Endometrial microvascular endothelial cells (primary cell): ENCODE results near the gene ITGB5. TPM values are rescaled to one million over a fixed set of nuclear protein-coding genes. Genes with fewer than 3 reads are reported as not detected.
"Not testable (repeated sequence)": the region's sequence is repeated elsewhere in the genome, so short reads cannot be mapped to it uniquely, and the experiment has no call there.

Experiments used
- in situ Hi-C: cut with HindIII; loops from 2 replicates; pipeline ENCODE4 v1.10.0; 2017; ENCODE audit warnings: low sequenced_read_pairs, low pct_unique_long_range_greater_than_20kb; ENCODE audit errors: inconsistent ontology term
- total RNA-seq: library from RNA; depleted of rRNA; stranded (reverse); fragments of >200 nt; gene quantifications from one replicate; pipeline ENCODE4 v1.2.3, GENCODE V29; 2015; ENCODE audit errors: inconsistent ontology term

ITGB5 gene
- total RNA-seq, 1 donor from 2014 or later: 304 TPM

- in situ Hi-C loops: loop anchor here (10.0 kb wide), 1 partner anchor 128 kb away; no protein-coding TSS in a partner anchor
Observed at GRCh38 chr3:124767264-124767663, 119.9 kb downstream of the ITGB5 start.

DNA sequence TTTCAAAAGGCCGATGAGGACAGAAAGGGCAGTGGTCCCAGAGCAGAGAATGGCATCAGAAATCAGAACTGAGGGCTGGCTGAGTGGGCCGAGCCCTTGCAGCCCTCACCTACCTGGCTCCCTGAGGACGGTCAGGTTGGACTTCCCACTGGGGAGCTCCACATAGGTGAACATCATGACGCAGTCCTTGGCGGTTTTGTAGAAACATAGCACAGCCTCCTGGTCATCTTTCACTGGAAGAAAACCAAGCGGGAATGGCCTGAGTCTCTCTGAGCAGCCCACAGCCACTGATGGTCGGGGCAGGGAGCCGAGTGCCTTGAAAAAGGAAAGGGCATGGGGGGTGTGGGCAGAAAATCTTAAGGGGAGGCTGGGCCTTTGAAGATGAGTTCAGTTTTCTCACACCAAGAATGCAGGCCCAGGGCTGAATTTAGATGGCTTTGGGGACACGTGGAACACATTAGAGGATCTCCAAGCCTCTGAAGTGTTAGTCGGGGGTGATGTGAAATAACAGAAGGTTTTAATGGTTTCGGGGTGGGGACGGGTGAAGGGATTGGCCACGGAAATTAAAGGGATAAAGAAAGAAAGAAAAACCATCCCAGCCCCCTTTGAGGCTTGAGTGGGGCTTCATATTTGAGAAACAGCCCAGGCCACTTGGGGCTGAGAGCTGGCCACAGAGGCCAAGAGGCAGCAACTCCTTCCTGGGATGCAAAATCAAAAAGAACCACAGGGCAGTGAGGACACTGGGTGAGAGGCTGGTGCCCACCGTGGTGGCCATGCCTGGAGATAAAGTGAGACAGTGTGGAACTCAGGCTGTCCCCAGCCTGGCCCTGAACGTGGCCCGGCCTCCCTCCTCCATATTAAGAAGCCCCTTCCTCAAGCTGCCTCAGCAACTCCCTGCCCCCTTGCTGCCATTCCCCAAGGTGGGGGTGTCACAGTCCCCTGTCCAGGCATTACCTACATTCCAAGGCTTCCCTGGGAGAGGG lies 120.8 kb downstream of the ITGB5 start:
- in situ Hi-C loops: loop anchor here (10.0 kb wide), 1 partner anchor 128 kb away; no protein-coding TSS in a partner anchor

DNA sequence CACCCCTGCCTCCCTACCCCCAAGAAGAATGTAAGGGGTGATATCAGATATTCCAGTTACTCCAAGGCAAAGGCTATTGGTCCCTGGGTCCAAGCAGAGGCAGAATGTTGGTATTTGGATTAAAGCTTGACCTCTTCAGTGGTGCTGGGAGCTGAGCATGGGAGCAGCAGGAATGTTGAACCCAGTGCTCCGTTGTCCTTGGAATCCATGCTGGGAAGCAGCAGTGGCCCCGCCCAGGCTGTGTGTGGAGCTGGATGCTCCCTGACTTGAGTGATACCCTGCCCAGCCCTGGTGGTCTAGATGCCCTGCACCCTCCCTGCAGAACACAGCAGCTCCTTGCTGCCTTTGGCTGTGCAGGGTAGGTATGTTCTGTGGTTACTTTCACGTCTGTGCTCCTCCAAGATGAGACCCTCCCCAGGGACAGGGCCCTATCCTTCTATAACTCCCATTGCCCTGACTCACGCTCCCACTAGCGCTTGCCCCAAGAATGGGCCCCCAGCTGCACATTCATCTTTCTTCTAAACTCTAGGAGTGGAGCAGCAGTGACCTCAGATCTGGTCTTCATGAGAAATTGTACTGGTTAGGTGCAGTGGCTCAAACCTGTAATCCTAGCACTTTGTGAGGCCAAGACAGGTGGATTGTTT lies 121.8 kb downstream of the ITGB5 start:
- in situ Hi-C loops: loop anchor here (10.0 kb wide), 1 partner anchor 129 kb away; no protein-coding TSS in a partner anchor

DNA sequence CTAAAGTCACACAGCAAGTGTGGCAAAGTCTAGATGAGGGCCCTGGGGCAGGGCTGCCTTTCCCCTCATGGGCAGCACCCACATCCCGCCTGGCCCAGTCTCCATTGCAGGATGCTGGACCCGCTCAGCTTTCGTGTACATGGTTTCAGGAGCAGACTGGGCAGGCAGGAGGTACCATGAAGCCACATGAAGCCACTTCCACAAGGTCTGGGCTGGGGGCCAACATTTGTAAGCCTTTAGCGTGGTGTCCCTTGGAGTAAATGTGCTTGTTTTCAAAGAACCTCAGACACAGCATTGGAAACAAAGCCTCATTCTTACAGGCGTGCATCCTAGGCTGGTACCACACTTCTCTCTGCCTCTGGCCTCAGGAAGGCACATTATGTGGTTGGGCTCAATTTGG lies 122.4 kb downstream of the ITGB5 start:
- in situ Hi-C loops: loop anchor here (10.0 kb wide), 1 partner anchor 130 kb away; no protein-coding TSS in a partner anchor

DNA sequence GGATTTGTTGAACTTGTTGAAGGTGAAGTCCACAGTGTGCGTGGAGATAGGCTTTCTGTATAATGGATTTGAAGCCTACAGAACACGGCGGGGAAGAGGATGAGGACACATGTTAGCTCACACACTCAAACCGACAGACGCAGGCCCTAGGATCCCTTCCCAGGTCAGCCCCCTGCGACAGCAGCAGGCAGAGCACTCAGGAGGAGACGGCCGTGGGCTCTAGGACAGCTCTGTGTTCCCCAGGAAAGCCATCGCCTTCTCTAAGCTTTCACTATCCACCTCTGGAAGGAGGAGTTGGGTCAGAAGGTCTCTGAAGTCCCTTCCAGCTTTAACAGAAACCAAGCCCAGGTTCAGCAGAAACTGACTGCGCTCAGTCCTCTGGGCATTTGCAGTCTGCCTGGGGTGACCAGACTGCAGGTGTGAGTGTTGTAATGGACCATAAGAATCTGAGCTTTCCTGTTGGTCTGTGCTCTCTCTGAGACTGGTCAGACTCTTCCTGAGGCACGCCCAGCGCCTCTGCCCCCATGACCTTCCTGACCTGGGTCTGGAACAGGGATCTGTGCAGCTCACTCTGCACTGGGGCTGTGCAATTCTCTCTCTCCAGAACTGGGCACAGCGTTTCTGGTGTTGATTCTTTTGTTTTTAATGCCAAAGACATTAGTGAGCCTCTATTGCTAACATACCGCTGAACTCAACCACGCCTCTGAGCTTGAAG lies 123.4 kb downstream of the ITGB5 start:
- in situ Hi-C loops: loop anchor here (10.0 kb wide), 1 partner anchor 131 kb away; no protein-coding TSS in a partner anchor

- in situ Hi-C loops: loop anchor here (10.0 kb wide), 1 partner anchor 132 kb away; no protein-coding TSS in a partner anchor
Observed at GRCh38 chr3:124763206-124763605, 124.0 kb downstream of the ITGB5 start.

DNA sequence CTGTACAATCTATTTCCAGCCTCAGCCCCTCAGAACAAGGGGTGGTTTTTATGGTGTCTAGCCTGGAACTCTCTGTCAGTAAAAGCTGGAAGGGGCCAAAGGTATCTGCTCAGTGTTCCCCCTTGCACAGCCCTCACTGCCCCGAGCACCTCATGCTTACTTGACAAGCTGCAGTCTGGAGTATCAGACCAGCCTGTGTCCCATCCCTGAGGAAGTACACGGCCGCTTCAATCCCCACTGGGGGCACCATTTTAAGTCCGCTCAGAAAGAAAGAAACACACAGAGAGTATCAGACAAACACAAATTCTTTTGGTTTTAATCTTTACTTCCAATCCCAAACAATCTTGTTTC lies 124.5 kb downstream of the ITGB5 start:
- in situ Hi-C loops: loop anchor here (10.0 kb wide), 1 partner anchor 132 kb away; no protein-coding TSS in a partner anchor

- in situ Hi-C loops: loop anchor here (10.0 kb wide), 1 partner anchor 133 kb away; no protein-coding TSS in a partner anchor
Observed at GRCh38 chr3:124761935-124762660, 125.1 kb downstream of the ITGB5 start.

DNA sequence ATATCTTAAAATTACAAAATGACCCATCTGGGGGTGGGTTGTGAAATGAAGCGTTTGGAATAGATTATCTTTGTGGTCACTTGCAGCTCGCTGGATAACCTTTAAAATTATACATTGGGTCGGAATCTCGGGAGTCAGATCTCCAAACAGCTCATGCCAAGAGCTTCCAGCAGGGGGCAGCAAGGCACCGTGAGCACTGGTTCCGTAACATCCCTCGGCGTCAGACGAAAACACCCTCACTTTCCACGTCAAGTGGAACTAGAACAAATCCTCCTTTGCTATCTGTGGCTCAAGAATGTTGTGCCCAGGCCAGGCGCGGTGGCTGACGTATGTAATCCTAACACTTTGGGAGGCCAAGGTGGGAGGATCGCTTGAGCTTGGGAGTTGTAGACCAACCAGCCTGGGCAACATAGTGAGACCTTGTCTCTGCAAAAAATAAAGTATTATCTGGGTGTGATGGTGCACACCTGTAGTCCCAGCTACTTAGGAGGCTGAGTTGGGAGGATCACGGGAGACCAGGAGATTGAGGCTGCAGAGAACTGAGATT lies 125.8 kb downstream of the ITGB5 start:
- in situ Hi-C loops: loop anchor here (10.0 kb wide), 1 partner anchor 133 kb away; no protein-coding TSS in a partner anchor

DNA sequence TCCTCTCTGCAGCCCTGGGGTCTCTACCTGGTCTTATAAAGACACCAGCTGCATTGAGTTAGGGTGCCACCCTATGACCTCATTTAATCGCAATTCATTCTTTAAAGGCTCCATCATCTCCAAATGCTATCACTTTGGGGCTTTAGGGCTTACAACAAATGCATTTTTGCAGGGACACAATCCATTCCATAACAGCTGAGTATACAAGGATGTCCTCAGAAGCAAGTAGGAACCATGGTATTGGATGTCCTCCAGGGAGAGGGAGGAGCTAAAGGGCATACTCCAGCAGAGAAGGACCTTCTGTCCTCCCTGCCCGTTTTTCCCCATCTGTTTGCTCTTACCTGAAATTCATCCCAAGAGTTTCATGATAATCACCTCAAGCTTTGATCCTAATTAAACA lies 126.6 kb downstream of the ITGB5 start:
- in situ Hi-C loops: loop anchor here (10.0 kb wide), 1 partner anchor 134 kb away; no protein-coding TSS in a partner anchor

DNA sequence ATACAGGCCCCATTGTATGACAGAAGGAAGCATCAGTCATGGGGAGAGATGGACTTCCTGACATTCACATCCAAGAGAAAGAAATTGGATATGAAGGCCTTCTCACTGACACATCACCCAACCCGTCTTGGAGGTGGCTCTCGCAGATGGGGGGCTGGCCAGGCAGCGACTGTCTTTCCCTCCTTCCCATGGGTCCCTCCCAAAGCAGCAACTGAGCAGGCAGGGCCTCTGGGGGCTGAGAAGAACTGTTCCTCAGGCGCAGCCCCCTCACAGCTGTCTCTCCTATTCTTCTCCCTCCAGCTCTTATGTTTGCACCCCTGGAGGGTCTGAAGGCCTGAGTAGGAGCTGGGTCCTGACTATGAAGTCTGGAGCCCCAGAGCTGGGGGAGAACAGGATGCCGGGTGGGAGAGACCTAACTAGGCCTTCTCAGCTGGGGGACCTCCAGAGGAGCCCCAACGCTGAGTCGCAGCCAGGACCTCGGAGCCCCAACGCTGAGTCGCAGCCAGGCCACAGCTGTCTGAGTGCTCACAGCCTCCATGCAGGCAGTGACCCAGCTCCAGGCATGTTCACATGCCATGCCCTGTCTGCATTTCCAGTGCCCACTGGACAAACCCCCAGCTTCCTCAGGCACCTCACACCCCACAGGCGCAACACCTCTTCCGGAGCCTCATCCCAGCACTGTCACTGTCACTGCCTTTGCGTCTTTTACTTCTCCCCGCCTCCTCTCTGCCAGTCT lies 127.3 kb downstream of the ITGB5 start:
- in situ Hi-C loops: loop anchor here (10.0 kb wide), 1 partner anchor 135 kb away; no protein-coding TSS in a partner anchor

GRCh38 chr3:124758851-124759635 lies 128.1 kb downstream of the ITGB5 start:
- in situ Hi-C loops: no loop called here

GRCh38 chr3:124757926-124758325 lies 129.2 kb downstream of the ITGB5 start:
- in situ Hi-C loops: not testable (repeated sequence)

GRCh38 chr3:124752051-124752450 lies 135.1 kb downstream of the ITGB5 start:
- in situ Hi-C loops: no loop called here

GRCh38 chr3:124751501-124751900 lies 135.7 kb downstream of the ITGB5 start:
- in situ Hi-C loops: no loop called here

GRCh38 chr3:124749877-124750276 lies 137.3 kb downstream of the ITGB5 start:
- in situ Hi-C loops: not testable (repeated sequence)
